HG03159 (cell line): Measurements from ENCODE around the gene RASSF8.

ENCODE experiments used
- ATAC-seq: cut with Tn5 transposase; IDR thresholded peaks from one replicate; pipeline ENCODE4 v1.9.1; 2021; ENCODE audit warnings: mild to moderate bottlenecking, moderate library complexity; ENCODE audit not compliant: unreplicated experiment

The RASSF8 gene

DNA sequence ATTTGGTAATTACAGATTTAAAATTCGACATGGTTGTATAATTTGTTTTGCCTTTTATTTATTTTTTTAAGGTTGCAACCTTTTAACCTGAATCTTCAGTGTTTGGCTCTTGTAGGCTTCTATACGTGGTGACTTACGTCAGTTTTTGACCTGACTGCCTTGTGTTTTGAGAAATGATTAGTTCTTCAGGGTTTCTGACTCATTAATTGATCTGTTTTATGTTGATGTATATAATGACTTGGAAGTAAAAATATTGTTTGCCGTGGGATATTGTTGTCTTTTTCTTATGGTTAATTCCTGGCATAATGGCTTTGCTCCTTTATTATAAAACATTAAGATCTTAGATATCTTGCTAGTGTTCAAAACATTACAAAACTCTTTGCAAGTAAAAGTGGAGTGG lies 2.5 kb downstream of the RASSF8 start:
- no peak for ATAC-seq

DNA sequence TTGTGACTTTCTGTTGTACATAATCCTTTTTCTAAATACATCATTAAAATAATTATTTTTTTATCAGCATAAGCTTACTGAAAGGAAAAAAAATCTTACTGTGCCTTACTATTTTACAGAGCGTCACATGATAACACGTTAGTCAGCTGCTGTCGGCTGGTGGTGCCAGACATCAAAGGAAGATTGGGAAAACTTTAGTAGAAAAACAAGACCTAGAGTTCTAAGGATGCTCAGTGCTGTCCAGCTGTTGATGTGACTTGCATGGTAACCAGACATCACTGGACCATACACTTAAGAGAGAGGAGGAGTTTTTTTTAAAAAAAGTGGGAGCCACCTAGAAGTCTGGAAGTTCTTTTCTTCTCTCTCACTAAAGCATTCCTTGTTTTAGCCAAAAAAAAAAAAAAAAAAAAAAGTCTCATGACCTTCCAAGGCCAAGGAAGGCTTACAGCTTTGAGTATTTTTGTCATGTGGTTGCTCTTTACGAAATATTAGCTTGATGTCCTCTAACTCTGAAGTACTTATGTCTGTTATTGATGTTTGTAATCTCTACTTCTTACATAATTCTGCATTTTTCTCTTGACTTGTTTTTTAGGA lies 4.5 kb downstream of the RASSF8 start:
- ATAC-seq = no peak

DNA sequence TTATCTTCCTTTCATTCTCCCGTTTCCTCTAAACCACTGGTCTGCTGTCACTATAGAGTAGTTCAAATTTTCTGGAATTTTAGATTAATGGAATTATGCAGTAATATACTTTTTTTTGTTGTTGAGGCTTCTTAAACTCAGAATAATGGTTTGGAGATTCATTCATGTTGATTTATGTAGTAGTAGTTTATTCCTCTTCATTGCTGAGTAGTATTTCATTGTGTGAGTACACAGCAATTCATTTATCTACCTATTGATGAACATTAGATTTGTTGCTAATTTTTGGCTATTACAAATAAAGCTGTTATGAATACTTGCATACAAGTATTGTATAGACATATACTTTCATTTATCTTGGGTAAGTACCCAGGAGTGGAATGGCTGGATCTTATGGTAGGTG lies 7.2 kb downstream of the RASSF8 start:
- ATAC-seq = no peak

DNA sequence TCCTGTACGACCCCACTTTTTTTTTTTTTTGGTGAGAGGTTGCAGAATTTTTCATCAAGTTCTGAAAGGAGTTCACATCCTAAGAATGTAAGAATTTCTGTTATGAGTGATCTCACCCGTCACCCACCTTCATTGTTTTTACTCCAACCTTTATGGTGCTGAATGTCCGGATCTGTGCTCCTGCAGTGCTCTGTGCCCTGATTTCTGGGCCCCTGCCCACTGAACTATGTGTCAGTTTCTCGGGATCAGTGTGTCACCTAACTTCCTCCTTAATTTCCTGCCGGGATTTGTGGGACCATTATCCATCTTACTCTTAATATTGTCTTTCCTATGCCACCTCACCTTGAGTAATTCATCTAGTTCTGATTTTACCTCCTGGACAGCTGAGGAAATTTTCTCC lies 11.6 kb downstream of the RASSF8 start:
- no peak for ATAC-seq

DNA sequence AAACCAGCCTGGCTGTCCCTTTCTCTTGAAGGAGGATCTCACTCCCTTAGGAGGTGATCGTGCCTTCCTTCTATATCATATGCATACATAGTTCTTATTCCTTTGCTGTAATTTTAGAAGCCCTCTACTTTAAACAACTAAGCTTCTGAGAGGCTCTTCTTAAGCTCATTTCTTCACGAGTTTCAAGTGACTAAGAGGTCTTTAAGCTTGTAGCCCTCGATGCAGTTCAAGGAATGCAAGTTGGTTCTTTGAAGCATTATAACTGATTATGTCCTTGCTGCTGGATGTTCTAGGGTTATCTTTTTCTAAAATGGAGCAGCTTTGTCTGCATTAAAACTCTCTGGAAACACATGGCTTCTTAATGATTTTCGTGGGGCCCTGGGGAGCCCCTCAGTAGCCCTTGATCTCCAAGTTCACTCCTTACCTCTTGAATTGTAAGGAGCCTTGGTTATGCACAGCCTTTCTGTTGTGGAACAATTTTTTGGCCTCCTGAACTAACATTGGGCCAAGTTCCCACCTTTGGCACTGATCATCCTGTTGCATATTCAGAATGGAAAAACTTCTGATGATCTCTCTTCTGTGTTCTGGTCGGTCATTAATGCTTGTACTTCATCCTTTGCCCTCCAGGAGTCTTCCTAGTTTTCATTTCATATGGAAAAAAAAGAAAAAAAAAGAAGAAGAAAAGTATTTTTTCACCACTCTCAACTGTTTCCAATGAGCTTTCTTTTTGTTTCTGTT lies 12.6 kb downstream of the RASSF8 start:
- ATAC-seq = no peak

DNA sequence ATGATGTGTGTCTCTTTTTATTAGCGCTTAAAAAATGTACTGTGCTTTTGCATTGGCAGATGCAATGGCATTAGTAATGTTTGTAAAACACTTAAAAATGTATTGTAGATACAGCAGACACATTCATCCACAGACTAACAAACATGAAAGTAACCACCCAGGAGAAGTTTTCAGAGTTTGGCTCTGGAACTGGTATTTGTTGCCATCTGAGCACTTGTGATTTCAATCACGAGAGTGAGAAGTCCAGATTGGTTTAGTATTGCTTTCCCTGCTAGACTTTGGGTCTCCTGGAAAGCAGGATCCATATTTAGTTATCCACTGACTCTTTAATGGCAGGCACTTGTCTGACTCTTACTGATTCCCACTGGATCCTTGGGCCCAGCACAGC lies 13.2 kb downstream of the RASSF8 start:
- no peak for ATAC-seq

DNA sequence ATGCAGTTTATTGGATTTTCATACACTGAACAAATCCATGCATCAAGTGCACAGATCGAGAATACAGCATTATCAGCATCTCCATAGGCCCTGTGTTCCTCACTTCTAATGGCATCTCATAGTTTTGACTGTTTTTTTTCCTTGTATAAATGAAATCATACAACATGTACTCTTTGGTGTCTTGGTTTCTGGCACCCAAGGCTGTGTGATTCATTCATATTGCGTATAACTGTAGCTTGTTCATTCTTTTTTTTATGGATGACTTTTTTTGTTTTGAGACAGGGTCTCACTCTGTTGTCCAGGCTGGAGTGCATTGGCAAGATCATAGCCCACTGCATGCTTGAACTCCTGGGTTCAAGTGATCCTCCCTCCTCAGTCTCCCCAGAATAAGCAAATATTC lies 14.3 kb downstream of the RASSF8 start:
- ATAC-seq = no peak

DNA sequence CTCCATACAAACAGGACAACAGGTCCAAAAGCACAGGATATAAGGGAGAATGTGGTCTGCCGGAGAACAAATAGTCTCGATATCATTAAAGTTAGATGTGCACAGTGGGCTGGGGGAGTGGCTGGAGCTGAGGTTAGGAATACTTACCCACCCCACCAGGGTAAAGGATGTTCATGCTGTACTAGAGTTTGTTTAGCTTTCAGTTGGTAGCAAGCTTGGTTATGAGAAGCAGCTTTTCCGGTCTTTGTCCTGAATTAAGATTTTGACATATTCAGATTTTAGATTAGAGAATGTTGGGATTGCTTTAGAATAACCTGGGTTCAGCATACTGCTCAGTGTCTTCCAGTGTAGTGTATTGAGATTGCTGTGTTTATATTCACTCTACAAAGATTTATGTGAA lies 16.7 kb downstream of the RASSF8 start:
- ATAC-seq = no peak

DNA sequence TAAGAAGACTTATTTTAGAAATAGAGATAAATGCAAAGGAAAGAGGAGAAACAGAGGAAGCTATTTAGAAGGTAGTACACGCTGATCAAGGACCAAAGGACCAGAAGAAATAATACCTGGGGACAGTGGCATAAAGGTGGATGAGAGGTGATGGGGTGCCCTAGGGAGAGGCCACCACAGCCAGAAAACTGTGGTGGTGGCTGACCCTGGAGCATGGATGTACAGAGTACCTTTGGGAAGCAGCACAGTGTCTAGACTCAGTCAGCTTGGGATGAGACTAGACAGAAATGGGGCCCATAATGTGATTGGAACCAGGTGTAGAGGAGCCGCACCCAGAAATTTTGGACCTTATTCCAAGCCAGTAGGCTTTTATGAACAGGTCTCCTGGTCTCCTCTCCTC lies 17.2 kb downstream of the RASSF8 start:
- ATAC-seq = no peak

DNA sequence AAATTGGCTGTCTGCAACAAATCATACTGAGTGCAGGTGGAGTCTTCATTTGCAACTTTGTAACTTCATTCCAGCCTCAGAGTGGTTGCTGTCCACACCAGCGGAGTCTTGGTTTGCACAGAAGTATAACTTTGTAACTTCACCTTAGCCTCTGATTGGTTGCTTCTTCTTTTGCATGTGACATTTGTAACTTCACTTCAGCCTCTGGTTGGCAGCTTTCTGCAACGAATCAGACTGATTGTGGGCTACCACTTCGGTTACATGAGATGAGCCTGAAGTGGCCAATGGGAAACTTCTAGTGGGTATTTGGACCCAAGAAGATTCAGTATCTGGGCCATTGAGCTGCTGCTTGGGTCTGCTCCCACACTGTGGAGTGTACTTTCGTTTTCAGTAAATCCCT lies 17.8 kb downstream of the RASSF8 start:
- ATAC-seq = no peak

DNA sequence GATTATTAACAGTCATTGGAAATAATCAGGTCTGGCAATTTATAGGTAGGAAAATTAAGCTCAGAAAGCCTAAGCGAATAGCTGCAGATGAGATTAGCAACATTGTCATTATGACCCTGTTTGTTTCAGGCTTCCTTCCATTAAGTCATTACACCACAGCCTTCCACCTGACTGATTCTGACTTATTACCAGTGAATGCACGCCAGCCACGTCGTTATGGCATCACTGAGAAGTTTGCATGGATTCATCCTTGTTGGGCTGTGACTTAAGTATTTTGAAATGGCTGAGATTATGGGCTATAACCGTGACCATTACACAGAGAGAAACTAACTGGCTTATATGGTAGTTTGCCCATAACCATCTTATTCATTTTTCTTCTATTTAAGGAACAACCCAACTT lies 18.6 kb downstream of the RASSF8 start:
- ATAC-seq = no peak

DNA sequence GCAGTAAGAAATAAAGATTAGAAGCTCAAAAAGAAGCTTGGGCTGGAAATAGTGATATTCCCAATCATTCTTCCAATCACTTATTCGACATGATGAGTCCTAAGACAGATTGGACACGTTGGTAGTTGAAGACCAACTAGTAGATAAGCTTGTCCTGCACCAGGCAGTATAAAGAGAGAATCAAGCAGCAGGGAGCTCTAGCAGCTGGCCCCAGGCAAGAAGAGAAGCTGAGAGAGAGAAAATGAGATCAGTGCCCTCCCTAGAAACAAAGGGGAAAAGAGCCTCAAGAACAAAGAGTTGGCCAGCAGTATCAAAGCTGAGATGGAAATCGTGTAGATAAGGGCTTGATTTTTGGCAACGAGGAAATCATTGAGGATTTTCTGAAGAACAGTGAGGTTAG lies 20.6 kb downstream of the RASSF8 start:
- no peak for ATAC-seq

DNA sequence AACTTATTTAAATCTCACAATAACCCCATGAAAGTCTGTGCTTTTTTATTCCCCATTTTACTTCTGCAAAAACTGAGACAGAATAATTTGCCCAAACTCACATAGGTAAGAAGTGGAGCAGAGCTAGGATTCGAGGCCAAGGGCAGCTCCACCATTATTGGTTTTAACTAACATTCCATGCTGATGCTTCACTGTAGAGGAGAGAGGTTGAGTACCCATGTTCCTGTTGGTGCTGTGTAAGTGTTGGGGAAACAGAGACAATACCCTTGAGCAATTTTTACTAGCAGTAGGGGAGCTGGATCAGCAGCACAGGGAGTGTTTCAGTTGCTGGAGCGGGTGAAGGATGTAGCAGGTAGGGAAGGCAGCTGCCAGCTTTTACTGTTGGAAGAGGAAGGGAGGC lies 21.1 kb downstream of the RASSF8 start:
- no peak for ATAC-seq

DNA sequence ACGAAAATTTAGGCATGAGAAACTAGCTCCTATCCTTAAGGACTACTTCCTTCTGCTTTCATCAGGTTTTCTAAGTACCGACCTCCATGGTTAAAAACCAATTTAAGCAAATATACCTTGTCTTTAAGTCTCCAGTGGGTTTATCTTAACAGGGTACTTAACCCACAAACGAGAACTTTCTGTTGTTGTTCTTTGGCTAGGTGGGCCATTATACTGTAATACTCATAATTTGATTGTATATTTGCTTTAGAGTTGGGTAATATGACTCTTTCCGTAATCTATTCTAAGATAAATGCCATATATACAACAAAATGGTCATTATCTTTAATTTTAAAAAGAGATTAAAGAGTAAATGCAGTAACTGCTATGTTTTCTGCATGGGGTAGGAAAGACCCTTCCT lies 21.6 kb downstream of the RASSF8 start:
- no peak for ATAC-seq

DNA sequence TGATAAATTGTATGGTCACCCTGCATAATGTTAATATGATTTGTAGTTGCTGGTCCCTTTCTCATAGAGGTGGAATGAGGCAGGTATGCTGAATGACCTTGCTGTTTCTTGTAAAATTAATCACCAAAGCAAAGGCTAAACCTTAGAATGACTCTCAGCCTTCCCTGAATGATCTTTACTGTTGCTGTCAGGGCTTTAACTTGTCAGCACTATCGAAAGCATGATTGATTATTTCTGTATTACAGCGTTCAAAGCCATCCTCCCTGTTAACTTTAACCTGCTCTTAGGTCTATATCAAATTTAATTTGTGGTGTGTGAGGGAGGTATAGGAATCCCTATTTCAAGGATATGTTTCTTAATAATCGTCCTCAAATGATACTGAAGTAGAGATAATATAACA lies 23.1 kb downstream of the RASSF8 start:
- no peak for ATAC-seq

DNA sequence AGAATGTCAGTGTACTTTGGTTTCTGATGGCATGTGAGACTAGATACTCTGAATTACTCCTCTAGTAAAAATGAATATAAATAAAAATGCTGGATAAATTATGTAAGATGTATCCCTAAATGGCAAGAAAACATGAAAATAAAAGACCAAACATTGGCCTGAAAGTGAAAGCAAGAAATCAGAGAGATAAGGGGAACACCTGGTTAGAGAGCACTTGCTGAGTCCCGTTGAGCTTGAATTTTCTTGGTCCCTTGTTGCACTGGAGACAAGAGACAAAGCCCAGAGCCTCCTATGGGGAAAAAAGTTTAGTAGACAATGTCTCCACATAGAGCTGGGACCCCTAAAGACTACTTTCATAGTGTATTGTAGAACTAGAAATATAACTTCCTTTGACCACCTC lies 23.9 kb downstream of the RASSF8 start:
- no peak for ATAC-seq

DNA sequence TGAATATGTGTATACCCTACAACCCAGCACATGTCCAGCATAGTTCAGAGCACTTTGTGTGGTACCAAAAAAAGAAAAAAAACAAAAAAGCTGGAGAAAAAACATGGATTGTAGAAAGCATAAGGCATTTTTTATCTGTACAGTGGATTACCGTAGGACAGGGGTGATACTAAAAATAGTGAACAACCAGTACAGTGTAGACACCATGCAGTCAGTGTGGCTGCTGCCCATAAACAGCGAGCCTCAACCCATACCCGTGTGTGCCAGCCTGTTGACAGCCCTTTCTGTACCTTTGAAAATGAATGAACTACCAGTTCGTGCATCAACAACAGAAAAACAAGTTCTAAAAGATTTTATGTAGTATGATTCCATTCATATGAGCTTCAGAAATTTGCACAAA lies 25.1 kb downstream of the RASSF8 start:
- ATAC-seq = no peak

DNA sequence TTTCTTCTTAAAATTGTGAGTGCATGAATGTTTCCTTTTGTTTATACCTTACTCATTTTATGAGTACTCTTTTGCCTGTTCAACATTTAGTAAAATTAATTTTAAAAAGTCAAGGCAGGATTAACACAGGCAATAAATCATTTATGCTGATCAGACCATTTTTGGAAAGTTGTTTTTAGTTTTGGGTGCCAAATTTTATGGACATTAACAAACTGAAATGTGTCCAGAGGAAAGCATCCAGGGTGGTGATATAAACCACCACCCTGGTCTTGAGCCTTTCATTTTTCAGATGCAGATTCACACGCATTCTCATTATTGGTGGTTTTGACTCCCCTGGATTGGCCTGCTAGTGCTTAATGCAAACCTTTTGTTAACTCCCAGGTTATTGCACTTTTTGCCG lies 26.3 kb downstream of the RASSF8 start:
- ATAC-seq = no peak

DNA sequence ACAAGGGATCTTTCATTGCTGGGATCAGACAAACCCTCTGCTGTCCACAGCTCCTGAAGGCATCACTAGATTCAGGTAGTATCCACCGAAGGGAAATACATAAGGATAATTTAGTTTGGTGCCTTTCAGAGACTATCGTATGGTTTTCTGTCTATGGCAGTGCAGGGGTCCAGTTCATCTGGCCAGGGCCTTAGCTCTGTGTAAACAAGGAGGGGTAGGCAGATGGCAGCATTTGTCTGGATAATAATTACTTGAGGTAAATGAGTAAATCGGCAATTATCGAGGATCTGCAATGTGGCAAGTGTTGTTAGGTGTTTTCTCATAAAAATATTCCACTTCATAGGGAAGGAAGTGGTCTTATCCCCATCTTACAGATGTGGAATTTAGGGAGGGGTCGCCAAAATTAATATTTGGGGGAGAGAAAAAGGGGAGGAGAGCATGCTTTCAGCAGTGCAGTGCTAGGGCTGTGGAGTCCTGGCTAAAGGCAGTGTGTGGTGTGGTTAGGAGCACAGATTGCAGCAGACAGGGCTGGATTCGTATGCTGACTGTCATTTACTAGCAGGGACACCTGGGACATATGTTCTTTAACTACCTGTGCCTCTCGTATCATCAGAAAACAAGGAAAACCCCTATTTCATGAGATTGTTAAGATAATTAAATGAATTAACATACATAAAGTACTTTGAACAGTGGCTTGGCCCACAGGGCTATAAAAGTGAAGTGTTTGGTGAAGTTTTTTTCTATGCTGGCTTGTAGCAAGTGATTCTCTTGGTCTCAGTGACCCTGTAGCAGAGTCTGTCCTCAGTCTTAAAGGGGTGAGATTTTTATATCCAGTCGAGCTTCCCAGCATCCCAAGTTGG lies 27.1 kb downstream of the RASSF8 start:
- no peak for ATAC-seq

DNA sequence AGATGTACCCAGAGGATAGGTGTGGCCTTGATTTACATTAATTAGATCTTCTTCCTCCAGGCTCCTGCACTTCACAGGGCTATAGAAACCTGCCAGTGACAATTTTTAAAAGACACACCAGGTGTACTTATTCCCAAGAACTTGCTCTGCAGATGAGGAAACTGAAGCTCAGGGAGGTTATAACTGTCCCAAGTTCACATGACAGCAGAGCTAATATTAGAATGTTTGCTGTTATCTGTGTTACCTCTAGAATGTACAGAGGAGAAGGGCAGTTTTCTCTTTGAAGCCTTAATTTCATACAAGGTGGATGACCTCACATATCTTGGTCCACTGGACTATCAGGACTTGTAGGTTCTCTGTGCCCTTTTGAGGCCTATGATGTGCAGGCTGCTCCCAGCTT lies 27.7 kb downstream of the RASSF8 start:
- ATAC-seq = no peak

DNA sequence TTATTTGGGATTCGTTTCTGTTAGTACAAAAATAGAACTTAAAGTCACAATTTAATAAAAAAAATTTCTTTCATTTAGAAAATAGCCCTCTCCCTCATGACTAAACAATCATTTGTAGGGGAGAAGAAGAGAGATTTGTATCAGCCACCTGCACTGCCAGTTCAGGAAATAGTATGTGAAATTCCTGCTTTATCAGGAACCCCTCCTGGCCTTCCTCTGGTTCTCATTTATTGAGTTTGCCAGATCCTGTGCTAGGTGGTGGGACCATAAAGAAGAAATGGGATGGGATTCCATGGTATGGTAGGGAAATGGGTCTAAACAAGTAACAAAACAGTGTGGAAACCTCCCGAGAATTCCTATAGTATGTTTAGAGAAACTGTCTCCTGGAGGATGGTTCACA lies 30.0 kb downstream of the RASSF8 start:
- ATAC-seq = no peak

DNA sequence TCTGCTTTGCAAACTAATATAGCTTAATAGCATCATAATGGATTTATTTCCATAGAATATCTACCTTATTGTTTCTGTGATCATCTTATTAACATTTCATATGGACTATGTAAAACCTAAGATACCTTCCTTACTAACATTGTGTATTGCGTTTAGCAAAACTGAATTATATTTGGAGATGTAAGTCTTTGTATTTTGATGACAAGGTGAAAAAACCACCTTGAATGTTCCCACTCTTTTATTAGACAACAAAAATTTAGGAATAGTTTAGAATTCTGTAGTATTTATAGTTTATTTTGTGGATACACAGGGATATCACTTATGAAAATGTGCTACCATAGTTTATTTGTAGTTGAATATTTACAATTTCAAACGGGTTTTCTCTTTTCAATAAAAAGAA lies 32.0 kb downstream of the RASSF8 start:
- no peak for ATAC-seq
